ENCODE measurements around the gene PLAC9.

DNA sequence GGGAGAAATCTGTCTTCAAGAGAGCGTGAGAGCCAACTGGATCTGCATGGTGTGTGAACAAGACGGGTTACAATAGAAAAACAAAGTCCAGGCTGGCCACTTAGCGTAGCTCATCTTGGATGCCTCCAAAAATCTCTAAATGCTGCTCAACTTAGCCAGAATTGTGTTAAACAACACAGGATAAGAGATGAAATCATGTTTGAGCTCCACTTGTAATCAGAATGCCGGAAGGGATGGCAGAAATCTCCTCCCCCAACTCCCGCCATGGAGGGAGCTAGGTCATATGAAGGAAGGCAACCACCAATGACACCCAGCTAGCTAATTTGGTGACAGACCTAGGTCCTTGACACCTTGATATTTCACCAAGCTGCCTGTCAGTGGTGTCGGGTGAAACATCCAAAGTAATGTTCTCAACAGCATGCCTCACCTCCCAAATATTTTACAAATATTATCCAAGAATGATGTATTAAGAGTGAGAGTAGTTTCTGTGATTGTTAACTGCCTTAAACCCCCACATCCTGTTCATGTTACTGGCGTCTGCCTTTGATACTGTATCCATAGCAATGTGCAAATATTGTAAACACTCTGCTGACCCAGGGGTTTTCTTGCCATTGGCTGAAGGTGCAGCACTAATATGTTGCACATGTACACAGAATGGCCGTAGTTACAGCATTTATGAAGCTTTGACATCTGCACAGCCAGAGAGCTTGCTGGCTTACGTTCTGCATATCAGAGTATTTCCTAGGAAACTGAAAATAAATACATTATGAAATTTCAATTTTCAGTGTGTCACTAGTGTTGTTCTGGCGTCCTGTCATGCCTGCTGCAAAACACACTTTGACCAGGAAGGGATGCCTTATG is 28.2 kb upstream of the PLAC9 start:
- no peak for TF ChIP-seq CREB1 (IDR thresholded peaks at IDR 0.05; ENCODE audit: low read depth)
- no peak for TF ChIP-seq REST (IDR thresholded peaks at IDR 0.05; ENCODE audit: low read depth)
- TF ChIP-seq ZBTB7A (IDR thresholded peaks at IDR 0.05; ENCODE audit: low read depth) = no peak
